Urothelium cell line (cell line): ENCODE results near the gene RGL1.

Experiments used
- DNase-seq: peaks from one replicate; pipeline ENCODE4 v3.0.0; 2011; ENCODE audit warnings: low spot score, mixed read lengths
- FAIRE-seq: peaks from 2 replicates; lab custom pipeline; 2011; peaks lifted over from hg19 to GRCh38; lab: Jason Lieb, UNC

The RGL1 gene

GRCh38 chr1:183817576-183818288 is 12.8 kb downstream of the RGL1 start:
- DNase-seq, result no peak
- no peak for FAIRE-seq

GRCh38 chr1:183819059-183819458 is 14.1 kb downstream of the RGL1 start:
- no peak for FAIRE-seq
- no peak for DNase-seq

GRCh38 chr1:183821309-183821888 is 16.5 kb downstream of the RGL1 start:
- no peak for FAIRE-seq
- DNase-seq, result no peak

- DNase-seq (no peak), FAIRE-seq (no peak)
These were observed 17.1 kb downstream of the RGL1 start for GRCh38 chr1:183821889-183822611.

GRCh38 chr1:183824291-183824690 is 19.4 kb downstream of the RGL1 start:
- no peak for DNase-seq
- FAIRE-seq, result no peak

- DNase-seq (no peak), FAIRE-seq (no peak)
These were observed 22.9 kb downstream of the RGL1 start for GRCh38 chr1:183827801-183828200.

- DNase-seq (no peak), FAIRE-seq (no peak)
These were observed 25.5 kb downstream of the RGL1 start for GRCh38 chr1:183830389-183830788.

- DNase-seq (no peak), FAIRE-seq (no peak)
These were observed 26.4 kb downstream of the RGL1 start for GRCh38 chr1:183831311-183831710.

GRCh38 chr1:183832459-183832858 is 27.5 kb downstream of the RGL1 start:
- FAIRE-seq (no peak), DNase-seq (no peak)

GRCh38 chr1:183834568-183834967 is 29.6 kb downstream of the RGL1 start:
- DNase-seq, result no peak
- FAIRE-seq, result no peak

- FAIRE-seq (no peak), DNase-seq (no peak)
These were observed 31.7 kb downstream of the RGL1 start for GRCh38 chr1:183836598-183836997.

GRCh38 chr1:183837062-183837461 is 32.1 kb downstream of the RGL1 start:
- no peak for DNase-seq
- FAIRE-seq, result no peak

- DNase-seq (no peak), FAIRE-seq (no peak)
These were observed 33.3 kb downstream of the RGL1 start for GRCh38 chr1:183838221-183838620.

- FAIRE-seq, result no peak
These were observed 35.2 kb downstream of the RGL1 start for GRCh38 chr1:183840140-183840539.

GRCh38 chr1:183841550-183841949 is 36.6 kb downstream of the RGL1 start:
- no peak for DNase-seq
- FAIRE-seq, result no peak

More at GRCh38 chr1:183840140-183840539, 35.2 kb downstream of the RGL1 start:
- DNase-seq, result no peak

- FAIRE-seq (no peak), DNase-seq (peak; percentile 35)
These were observed 37.3 kb downstream of the RGL1 start for GRCh38 chr1:183841950-183842794.

- DNase-seq, result no peak
- no peak for FAIRE-seq
These were observed 37.9 kb downstream of the RGL1 start for GRCh38 chr1:183842795-183843144.

- no peak for FAIRE-seq
- DNase-seq, result no peak
These were observed 39.9 kb downstream of the RGL1 start for GRCh38 chr1:183844806-183845205.

GRCh38 chr1:183845681-183846080 is 40.8 kb downstream of the RGL1 start:
- FAIRE-seq (no peak), DNase-seq (no peak)

GRCh38 chr1:183847641-183848040 is 42.7 kb downstream of the RGL1 start:
- no peak for FAIRE-seq
- DNase-seq, result no peak

- no peak for FAIRE-seq
- no peak for DNase-seq
These were observed 45.9 kb downstream of the RGL1 start for GRCh38 chr1:183850852-183851251.
